NCI-H748 treated with DMSO at 0.1 percent for 48 hours (cell line): Measurements from ENCODE around the gene FBH1.
"Not testable (repeated sequence)": the region's sequence is repeated elsewhere in the genome, so short reads cannot be mapped to it uniquely, and the experiment has no call there.

Experiments used
- DNase-seq: peaks from one replicate; lab custom pipeline; 2025; lab: John Stamatoyannopoulos, UW

The FBH1 gene

GRCh38 chr10:5876181-5876768, 13.8 kb upstream of the FBH1 start:
- no peak for DNase-seq

DNA sequence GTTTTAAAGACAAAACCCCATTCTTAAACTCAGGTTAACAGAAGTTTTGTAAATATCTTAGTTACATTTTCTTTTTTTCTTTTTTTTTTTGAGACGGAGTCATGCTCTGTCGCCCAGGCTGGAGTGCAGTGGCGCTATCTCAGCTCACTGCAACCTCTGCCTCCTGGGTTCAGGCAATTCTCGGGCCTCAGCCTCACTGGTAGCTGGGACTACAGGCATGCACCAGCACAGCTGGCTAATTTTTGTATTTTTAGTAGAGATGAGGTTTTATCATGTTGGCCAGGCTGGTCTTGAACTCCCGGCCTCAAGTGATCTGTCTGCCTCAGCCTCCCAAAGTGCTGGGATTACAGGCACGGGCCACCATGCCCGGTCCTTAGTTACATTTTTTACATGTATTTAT, 13.0 kb upstream of the FBH1 start:
- not testable (repeated sequence) for DNase-seq

DNA sequence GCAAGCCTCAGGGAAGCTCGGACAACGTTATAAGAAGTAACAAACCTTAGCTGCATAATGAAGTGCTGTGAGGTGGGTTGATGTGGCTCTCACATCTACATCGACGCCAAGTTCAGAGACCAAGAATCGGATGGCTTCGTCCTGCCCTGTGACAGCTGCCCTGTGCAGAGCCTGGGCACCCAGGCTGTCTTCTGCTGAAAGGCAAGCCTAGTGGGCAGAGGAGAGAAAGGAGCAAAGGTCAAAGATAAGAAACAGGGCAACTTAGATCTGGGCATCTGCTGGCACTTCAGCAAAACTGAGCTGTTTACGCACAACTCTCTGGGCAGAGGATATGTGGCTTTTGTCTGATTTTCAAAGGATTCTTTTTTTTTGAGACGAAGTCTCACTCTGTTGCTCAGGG, 7.1 kb upstream of the FBH1 start:
- DNase-seq: no peak

DNA sequence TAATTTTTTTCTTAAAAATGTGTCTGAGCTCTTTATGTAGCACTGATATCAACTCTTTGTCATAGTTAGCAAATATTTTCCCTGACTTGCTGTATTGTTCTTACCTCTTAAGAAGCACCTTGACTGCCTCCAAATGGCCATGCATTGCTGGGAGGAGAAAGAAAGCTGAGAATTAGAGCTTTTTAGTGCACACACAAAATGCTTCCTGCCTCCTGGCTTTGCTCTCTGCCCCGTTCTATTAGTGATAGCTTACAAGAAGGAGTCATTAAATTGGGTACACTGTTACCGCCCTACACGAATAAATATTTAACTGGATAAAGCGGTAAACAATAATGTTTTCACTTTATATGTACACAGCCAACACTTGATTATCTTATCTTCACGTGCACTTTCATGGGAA, 4.4 kb upstream of the FBH1 start:
- DNase-seq: no peak

- DNase-seq: no peak
Observed at GRCh38 chr10:5887029-5887428, 3.0 kb upstream of the FBH1 start.

DNA sequence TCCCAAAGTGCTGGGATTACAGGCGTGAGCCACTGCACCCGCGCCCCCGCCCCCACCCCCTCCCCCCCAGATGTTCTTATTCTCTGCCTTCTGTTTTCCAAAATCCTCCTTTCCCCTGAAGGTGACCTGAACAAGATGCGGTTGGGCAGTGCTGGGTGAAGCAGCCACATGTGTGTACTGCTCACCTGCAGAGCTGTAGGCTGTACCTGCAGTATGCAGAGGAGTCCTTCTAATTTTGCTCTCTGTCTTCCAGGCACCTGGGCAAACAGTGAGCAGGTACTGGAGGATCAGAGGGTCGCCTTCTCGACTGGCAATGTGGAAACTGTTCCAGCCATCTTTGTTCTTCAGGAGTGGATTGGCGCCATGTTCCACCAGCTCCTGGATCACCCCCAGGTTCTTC, 2.4 kb upstream of the FBH1 start:
- no peak for DNase-seq

GRCh38 chr10:5888351-5888750, 1.7 kb upstream of the FBH1 start:
- DNase-seq: no peak

- no peak for DNase-seq
Observed at GRCh38 chr10:5888843-5889623, 1.0 kb upstream of the FBH1 start.

GRCh38 chr10:5890452-5890915, 441 bp downstream of the FBH1 start:
- no peak for DNase-seq

- no peak for DNase-seq
Observed at GRCh38 chr10:5891009-5891408, 966 bp downstream of the FBH1 start.

GRCh38 chr10:5892007-5892406, 2.0 kb downstream of the FBH1 start:
- DNase-seq: no peak

DNA sequence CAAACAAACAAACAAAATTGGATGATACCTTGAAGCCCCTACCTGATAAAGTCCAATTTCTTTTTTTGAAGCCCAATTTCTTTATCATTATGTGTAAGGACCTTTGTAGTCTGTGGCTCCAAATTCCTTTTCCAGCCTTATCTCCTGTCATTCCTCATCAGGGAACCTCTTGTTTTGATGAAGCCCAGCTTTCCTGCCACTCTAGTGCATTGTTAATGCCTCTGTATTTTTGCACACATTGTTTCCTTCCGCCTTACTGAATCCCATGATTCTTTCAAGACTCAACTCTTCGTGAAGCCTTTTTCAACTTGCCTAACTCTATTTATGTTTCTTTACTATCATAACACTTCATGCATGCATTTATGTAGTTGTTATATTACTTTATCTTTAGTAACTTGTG, 3.3 kb downstream of the FBH1 start:
- DNase-seq: no peak

DNA sequence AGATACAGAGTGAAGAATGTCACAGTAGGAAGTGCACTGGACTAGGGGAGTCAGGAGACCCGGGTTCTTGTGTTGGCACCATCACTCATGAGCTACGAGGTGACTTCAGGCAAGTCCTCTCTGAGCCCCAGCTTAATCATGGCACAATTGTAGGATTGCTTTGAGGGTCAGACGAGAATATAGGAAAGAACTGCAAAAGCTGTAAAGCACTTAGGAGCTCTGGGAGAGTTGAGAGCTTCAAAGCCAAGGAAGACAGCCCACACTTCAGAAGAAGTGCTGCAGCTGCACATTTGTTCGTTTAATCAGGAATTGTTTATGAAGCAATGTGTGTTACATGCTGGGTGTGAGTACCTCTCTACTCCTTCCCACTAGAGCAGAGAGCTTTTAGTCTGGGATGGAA, 4.4 kb downstream of the FBH1 start:
- DNase-seq: no peak

- DNase-seq: no peak
Observed at GRCh38 chr10:5894873-5895272, 4.8 kb downstream of the FBH1 start.

GRCh38 chr10:5895365-5895764, 5.3 kb downstream of the FBH1 start:
- DNase-seq: no peak

DNA sequence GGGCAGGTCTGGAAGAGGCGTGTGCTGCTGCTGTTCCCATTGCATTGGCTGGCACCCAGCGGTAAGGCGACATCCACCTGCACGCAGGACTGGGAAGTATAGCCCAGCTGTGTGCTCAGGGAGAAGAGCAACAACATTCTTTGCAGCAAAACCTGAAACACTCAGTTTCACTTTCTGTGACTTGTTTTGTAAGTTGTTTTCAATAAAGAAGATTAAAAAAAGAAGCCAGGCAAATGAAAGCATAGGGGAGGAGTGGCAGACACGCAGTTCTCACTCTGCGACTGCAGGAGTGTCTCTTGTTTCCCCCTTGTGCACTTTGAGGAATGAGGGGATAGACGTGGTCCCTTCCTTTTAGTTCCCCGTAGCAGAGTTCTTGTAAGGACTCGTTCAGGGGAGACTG, 5.8 kb downstream of the FBH1 start:
- DNase-seq: no peak

GRCh38 chr10:5896208-5897052, 6.4 kb downstream of the FBH1 start:
- no peak for DNase-seq

DNA sequence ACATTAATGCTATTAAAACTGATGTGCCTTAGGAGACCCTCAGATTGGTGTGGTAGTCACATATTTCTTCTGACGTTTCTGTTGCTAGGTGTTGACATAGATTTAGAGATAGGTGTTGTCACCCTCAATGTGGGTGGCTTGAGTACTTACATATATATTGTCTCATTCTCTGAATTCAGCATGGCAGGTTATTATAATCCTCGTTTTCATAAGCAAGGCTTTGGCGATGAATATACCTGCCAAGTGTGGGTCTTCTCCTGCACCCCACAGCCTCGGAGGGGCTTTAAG, 7.0 kb downstream of the FBH1 start:
- DNase-seq: no peak

DNA sequence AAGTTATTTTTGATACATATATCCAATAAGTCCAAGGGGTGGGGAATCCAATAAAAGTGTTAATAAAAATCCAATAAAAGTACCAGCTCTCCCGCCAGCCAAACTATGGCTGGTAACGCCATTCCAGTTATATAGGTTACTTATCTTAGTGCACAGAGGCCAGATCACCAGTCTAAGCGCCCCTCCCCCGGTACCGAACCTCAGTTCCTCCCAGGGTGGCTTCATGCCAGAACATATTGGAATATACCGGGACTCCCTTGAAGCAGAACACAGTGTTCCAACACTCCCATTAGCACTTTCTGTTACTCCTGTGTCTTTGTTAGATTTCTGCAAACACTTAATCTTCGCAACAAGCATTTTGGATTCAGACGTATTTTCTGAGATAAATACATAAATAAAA, 7.5 kb downstream of the FBH1 start:
- DNase-seq: no peak

GRCh38 chr10:5898163-5898562, 8.1 kb downstream of the FBH1 start:
- DNase-seq: no peak

DNA sequence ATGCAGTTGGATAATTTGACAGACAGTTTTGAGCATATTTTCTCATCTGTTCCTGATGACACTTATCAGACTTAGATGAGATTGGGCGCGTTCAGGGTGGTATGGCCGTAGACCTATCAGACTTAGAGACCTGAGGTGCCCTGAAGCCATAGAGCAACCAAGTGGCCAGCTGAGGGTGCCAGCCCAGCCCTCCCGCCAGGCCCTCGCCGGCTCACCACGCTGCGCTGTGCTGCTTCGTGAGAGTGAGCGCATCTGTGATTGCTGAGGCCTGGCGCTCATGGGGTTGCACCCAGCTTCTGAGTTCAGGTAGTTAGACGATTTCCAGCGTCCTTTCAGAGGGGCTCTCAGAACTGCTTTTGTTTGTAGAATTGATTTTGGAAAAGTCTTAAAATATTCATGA, 10.2 kb downstream of the FBH1 start:
- no peak for DNase-seq

GRCh38 chr10:5902511-5903274, 12.7 kb downstream of the FBH1 start:
- DNase-seq: no peak
